ENCODE data around the gene KLLN.
"Not testable (repeated sequence)": the region's sequence is repeated elsewhere in the genome, so short reads cannot be mapped to it uniquely, and the experiment has no call there.

KLLN gene

DNA sequence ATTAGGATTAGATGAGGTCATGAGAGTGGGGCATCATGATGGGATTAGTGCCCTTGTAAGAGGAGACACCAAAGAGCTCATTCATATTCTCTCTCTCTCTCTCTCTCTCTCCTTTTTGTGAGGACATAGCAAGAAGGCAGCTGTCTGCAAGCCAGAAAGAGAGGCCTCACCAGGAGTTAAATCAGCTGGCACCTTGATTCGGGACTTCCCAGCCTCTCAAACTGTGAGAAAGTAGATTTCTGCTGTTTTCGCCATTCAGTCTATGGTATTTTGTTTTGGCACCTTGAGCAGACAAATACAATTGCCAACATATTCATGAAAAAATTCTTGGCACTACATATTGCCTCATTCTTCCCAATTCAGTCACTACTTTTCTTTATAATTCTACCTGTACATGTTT is 24.7 kb downstream of the KLLN start:
- DNase-seq: peak; percentile 68

- no peak for DNase-seq
Measured at GRCh38 chr10:87837445-87837844, 25.9 kb downstream of the KLLN start.

DNA sequence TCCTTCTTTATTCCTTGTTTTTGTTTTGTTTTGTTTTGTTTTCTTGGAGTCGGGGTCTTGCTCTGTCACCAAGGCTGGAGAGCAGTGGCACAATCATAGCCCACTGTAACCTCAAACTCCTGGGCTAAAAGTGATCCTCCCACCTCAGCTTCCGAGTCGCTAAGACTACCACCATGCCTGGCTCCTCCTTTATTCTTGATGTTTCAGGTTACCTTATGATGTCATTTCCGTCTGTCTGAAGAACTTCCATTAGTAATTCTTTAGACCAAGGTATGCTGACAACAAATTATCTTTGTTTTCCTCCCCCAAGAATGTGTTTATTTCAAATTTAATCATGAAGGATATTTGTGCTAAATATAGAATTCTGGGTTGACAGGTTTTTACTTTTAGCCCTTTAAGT is 27.2 kb downstream of the KLLN start:
- DNase-seq: no peak

- DNase-seq: no peak
Measured at GRCh38 chr10:87829986-87830729, 33.2 kb downstream of the KLLN start.

- DNase-seq: not testable (repeated sequence)
Measured at GRCh38 chr10:87829051-87829450, 34.3 kb downstream of the KLLN start.

- no peak for DNase-seq
Measured at GRCh38 chr10:87827681-87828080, 35.7 kb downstream of the KLLN start.

- no peak for DNase-seq
Measured at GRCh38 chr10:87826653-87827052, 36.7 kb downstream of the KLLN start.

GRCh38 chr10:87819289-87819585 is 44.1 kb downstream of the KLLN start:
- no peak for DNase-seq

DNA sequence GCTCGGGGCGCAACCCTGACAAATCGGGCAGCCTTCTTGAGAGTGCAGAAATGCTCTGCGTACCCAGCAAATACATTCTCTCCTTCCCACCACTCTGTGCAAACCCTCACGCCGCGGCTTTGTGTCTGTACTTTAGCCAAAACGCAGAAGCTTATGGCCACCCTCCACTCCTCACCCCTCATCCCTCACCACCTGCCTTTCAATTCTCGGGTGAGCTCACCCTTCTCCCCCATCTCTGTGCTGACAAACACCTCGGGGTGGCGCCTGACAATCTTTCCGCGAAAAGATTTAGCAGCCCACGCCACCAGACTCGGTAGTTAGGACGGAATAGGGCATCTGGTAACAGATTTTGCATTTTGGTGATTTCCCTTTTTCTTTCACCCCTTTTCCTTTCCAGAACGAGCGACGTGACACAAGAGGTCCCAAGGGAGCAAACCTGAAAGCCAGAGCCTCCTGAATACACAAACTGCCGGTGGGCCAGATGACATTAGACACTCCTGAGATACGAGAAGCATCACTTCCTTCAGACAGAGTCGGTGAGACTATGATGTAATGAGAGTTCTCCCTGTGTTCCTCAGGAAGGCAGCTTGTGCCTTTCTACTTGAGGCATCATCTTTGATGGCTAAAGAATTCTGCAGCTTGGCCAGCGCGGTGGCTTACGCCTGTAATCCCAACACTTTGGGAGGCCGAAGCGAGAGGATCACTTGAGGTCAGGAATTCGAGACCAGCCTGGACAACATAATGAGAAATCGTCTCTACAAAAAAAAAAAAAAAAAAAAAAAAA is 44.6 kb downstream of the KLLN start:
- DNase-seq: peak; percentile 47

DNA sequence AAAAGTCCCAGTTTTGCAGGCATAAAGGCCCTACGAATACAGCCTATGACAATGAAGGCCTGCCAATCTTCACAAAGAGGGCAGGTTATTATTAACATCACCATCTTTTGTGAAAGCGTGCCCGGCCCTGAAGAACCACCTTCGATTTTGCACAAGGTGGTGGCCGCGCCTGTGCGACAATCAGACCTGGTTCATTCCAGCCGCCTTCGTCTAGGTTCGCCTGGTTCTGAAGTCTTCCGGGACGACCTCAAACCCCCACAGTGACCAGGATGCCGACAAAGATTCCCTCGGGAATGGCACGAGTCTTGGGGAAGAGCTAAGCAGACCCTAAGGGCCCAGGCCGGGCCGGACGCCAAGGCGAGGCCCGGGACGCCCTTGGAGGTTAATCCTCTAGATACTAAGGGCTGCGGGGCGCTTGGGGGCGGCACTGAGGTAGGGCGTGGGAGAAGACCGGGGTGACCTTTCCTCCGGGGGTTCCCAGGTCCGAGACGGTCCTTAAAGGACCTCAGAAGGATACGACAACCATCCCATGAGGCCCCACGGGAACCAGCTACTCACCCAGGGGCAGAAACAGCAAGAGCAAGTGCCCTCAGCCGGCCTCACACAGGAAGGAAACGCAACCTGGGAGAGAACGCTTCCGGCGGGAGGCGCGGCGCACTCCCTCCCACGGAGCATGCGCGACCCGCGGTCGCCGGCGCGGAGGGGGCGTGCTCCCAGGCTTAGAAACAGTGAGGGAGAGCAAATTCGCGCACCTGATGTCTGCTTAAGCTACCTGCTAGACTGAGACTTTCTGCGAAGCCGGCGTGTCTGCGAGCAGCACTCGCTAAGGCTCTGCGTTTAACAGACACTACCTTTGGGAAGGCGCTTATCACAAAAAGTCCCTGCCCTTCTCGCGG is 45.5 kb downstream of the KLLN start, which contains the start of gene ATAD1:
Gene ATAD1 (minus strand): TSS at position 618 of the 896 bp plus-strand sequence. CDS start 3,627 bp downstream, outside the sequence.
- peak; percentile 88 for DNase-seq

- no peak for DNase-seq
Measured at GRCh38 chr10:87816898-87817608, 46.3 kb downstream of the KLLN start.

- DNase-seq: no peak
Measured at GRCh38 chr10:87816163-87816897, 47.0 kb downstream of the KLLN start.
